ENCODE data around the gene PDPN.
"Not testable (repeated sequence)": the region's sequence is repeated elsewhere in the genome, so short reads cannot be mapped to it uniquely, and the experiment has no call there.

Gene PDPN

GRCh38 chr1:13560541-13560940 is 23.1 kb upstream of the PDPN start:
- Mint-ChIP-seq H3K4me3 (no peak overlapping the region), H3K9me3 (no peaks in the 10 kb centered on the region)

DNA sequence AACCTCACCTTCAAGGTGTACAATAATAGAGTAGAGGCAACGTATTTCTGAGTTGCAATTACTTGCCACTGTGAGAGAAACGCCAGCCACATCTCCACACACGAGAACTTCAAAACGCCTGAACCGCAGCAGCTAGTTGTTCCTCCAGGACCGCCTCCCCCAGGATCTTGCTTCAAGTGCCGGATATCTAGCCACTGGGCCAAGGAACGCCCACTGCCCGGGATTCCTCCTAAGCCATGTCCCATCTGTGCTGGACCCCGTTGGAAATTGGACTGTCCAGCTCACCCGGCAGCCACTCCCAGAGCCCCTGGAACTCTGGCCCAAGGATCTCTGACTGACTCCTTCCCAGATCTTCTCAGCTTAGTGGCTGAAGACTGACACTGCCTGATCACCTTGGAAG is 20.7 kb upstream of the PDPN start:
- H3K27me3 Mint-ChIP-seq = peaks cover 16% of the 10 kb centered on the region
- H3K36me3 Mint-ChIP-seq, H3K4me3 Mint-ChIP-seq, H3K4me1 Mint-ChIP-seq, H3K27ac Mint-ChIP-seq, H3K9me3 Mint-ChIP-seq, ATAC-seq: not testable (repeated sequence)

More at GRCh38 chr1:13560541-13560940, 23.1 kb upstream of the PDPN start:
- no peak for ATAC-seq
- no peak overlapping the region for H3K27ac Mint-ChIP-seq
- H3K36me3 Mint-ChIP-seq = no peaks in the 10 kb centered on the region
- no peaks in the 10 kb centered on the region for H3K4me1 Mint-ChIP-seq
- H3K27me3 Mint-ChIP-seq = peaks cover 22% of the 10 kb centered on the region

DNA sequence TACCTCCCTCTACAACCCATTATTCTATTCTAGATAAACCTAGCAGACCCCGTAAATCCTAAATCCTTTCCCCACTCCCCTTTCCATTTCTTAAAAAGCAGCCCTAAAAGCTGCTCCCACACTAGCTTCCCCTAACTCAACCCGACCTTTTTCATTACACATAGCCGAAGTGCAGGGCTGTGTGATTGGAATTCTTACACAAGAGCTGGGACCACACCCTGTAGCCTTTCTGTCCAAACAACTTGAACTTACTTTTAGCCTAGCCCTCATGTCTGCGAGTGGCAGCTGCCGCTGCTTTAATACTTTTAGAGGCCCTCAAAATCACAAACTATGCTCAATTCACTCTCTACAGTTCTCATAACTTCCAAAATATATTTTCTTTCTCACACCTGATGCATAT is 19.6 kb upstream of the PDPN start:
- Mint-ChIP-seq H3K4me1 (no peaks in the 10 kb centered on the region), H3K4me3 (no peak overlapping the region), H3K36me3 (no peaks in the 10 kb centered on the region), H3K27me3 (peaks cover 16% of the 10 kb centered on the region), H3K27ac (no peak overlapping the region), H3K9me3 (no peaks in the 10 kb centered on the region)
- no peak for ATAC-seq

DNA sequence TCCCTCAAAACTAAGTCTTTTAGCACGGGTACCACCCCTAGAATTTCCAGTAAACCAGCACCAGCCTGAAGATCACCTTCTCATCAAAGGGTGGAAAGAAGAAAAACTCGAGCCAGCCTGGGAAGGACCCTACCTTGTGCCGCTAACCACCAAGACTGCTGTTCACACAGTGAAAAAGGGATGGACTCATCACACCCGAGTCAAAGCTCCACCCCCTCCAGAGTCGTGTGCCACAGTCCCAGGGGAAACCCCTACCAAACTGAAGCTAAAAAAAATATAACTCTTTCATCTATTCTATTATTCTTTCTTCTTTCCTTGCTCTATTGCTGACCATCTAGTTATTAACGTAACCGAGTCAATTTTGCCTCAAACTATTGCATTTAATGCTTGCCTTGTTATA is 13.2 kb upstream of the PDPN start:
- H3K36me3 Mint-ChIP-seq, H3K4me3 Mint-ChIP-seq, ATAC-seq, H3K9me3 Mint-ChIP-seq, H3K27ac Mint-ChIP-seq, H3K4me1 Mint-ChIP-seq: not testable (repeated sequence)
- H3K27me3 Mint-ChIP-seq = peaks cover 30% of the 10 kb centered on the region

DNA sequence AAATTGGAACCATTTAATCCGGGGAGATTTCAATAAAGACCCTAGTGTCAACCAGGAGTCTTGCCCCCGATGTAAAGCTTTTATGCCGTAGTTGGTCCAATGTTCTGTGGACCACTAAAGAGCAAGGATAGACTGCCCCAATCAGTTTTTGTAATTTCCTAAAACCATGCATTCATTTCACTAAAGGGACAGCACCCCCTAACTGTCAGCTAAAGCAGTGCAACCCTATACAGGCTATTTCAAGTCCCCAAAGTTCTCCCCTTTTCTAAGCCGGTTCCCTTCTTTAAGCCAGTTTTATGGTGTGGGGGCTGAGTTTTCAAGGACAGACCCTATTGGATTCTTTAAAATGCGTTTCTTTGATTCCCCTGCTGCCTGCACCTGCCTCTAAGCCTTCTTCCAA is 12.7 kb upstream of the PDPN start:
- Mint-ChIP-seq H3K4me1 (no peaks in the 10 kb centered on the region), H3K27ac (no peak overlapping the region), H3K9me3 (no peaks in the 10 kb centered on the region), H3K4me3 (no peak overlapping the region), H3K36me3 (no peaks in the 10 kb centered on the region), H3K27me3 (peaks cover 35% of the 10 kb centered on the region)
- no peak for ATAC-seq

DNA sequence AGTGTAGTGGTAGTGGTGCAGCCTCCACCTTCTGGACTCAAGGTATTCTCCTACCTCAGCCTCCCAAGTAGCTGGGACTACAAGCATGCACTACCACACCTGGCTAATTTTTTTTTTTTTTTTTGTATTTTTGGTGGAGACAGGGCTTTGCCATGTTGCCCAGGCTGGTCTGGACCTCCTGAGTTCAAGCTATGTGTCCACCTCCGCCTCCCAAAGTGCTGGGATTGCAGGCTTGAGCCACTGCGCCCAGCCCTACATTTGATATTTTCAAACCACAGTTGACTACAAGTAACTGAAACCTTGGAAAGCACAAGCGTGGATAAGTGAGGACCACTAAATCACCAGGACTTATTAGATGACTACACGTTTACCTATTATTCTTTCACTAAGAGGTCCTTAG is 10.0 kb upstream of the PDPN start:
- peaks cover 57% of the 10 kb centered on the region for H3K27me3 Mint-ChIP-seq
- no peak for ATAC-seq
- no peak overlapping the region for H3K4me3 Mint-ChIP-seq
- no peak overlapping the region for H3K27ac Mint-ChIP-seq
- no peaks in the 10 kb centered on the region for H3K36me3 Mint-ChIP-seq
- H3K9me3 Mint-ChIP-seq = no peaks in the 10 kb centered on the region
- H3K4me1 Mint-ChIP-seq = no peaks in the 10 kb centered on the region

DNA sequence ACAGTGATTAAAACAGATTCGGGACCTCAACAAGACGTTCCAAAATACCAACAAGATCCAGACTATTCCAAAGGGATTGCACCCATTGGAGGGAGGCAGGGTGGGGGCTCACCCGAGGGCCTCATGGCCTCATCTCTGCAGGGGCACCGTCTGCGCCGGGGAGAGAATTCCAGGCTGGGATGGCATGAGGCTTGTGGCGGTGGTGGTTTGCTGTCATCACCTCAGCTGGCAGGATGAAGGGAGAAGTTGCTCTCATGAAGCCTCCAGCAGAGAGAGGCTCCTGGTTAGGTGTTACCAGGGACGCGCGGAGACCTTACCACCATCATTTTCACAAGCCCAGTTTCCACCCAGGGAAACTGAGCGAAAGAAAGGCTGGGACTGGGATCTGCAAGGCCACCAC is 6.7 kb upstream of the PDPN start:
- no peak for ATAC-seq
- peaks cover 56% of the 10 kb centered on the region for H3K27me3 Mint-ChIP-seq
- no peaks in the 10 kb centered on the region for H3K36me3 Mint-ChIP-seq
- no peaks in the 10 kb centered on the region for H3K4me1 Mint-ChIP-seq
- H3K9me3 Mint-ChIP-seq = no peaks in the 10 kb centered on the region
- no peak overlapping the region for H3K27ac Mint-ChIP-seq
- H3K4me3 Mint-ChIP-seq = no peak overlapping the region

- Mint-ChIP-seq H3K4me1 (no peaks in the 10 kb centered on the region), H3K9me3 (no peaks in the 10 kb centered on the region), H3K27ac (no peak overlapping the region), H3K4me3 (no peak overlapping the region), H3K27me3 (peaks cover 58% of the 10 kb centered on the region), H3K36me3 (no peaks in the 10 kb centered on the region)
- ATAC-seq = no peak
These were observed 5.8 kb upstream of the PDPN start for GRCh38 chr1:13577846-13578245.

DNA sequence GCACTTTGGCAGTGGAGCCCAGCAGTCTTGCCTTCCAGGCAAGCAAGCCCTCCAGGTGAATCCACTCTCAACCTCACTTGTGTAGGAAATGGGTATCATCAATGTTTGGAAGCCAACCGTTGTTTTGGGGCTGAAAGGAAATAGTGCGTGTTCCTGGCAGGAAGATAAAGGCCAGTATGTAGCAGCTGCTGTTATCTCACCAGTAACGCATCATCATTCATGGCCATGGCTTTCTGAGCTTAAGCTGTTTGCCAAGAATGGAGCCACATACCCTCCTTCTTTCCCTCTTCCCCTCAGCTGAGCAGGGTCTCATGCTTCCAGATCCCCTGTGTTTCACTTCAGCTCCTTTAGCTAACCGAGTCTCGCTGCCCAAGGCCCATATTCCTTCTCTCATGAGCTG is 2.2 kb upstream of the PDPN start:
- no peaks in the 10 kb centered on the region for H3K36me3 Mint-ChIP-seq
- no peak for ATAC-seq
- peaks cover 71% of the 10 kb centered on the region for H3K27me3 Mint-ChIP-seq
- H3K4me3 Mint-ChIP-seq = no peak overlapping the region
- no peaks in the 10 kb centered on the region for H3K9me3 Mint-ChIP-seq
- H3K27ac Mint-ChIP-seq = no peak overlapping the region
- H3K4me1 Mint-ChIP-seq = peaks cover 4% of the 10 kb centered on the region

GRCh38 chr1:13582713-13583443 is 754 bp upstream of the PDPN start:
- H3K4me3 Mint-ChIP-seq = no peak overlapping the region
- no peaks in the 10 kb centered on the region for H3K9me3 Mint-ChIP-seq
- no peak for ATAC-seq
- H3K36me3 Mint-ChIP-seq = no peaks in the 10 kb centered on the region
- peaks cover 67% of the 10 kb centered on the region for H3K27me3 Mint-ChIP-seq
- no peak overlapping the region for H3K27ac Mint-ChIP-seq
- peaks cover 4% of the 10 kb centered on the region for H3K4me1 Mint-ChIP-seq

- H3K27ac Mint-ChIP-seq = no peak overlapping the region
- peak; percentile 34 for ATAC-seq
- H3K36me3 Mint-ChIP-seq = no peaks in the 10 kb centered on the region
- peaks cover 4% of the 10 kb centered on the region for H3K4me1 Mint-ChIP-seq
- H3K9me3 Mint-ChIP-seq = no peaks in the 10 kb centered on the region
- H3K27me3 Mint-ChIP-seq = peaks cover 65% of the 10 kb centered on the region
- no peak overlapping the region for H3K4me3 Mint-ChIP-seq
These were observed 547 bp downstream of the PDPN start for GRCh38 chr1:13583966-13584791.

DNA sequence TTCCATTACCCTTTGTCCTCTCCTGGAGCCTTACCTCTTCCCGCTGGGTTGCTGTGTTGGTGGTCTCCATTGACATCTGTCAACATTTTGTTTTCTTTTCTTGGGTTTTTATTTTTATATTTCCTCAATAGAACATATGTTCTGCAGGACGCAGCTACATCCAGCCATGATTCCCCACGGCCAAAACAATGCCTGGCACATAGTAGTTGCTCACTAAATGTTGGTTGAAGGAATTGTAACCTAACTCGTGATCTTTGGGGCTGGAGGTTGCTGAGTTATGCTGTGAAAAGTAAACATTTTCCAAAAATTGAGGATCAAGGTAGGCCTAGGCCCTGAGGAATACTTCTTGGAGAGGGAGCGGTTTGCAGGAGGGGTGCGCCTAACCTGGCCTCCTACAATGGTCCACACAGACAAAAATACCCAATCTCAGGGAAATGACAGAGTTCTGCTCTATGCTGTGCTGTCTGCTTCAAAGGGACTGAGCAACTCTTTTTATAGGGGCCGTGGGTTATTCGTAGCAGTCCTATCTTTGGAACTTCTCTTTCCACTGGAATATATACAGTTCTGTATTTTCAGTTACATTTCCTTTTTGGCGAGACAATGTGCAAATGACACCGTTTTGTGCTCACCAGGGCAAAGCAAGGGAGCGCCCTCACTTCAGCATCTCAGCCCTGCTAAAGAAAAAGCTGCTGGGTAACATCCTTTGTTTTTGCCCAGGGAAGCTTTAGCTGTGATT is 1.4 kb downstream of the PDPN start:
- Mint-ChIP-seq H3K9me3 (no peaks in the 10 kb centered on the region), H3K27me3 (peaks cover 70% of the 10 kb centered on the region), H3K4me1 (peaks cover 4% of the 10 kb centered on the region), H3K27ac (no peak overlapping the region), H3K36me3 (no peaks in the 10 kb centered on the region), H3K4me3 (no peak overlapping the region)
- no peak for ATAC-seq

GRCh38 chr1:13585612-13585991 is 2.0 kb downstream of the PDPN start:
- Mint-ChIP-seq H3K4me3 (no peak overlapping the region), H3K36me3 (no peaks in the 10 kb centered on the region), H3K4me1 (peaks cover 4% of the 10 kb centered on the region), H3K27ac (no peak overlapping the region), H3K9me3 (no peaks in the 10 kb centered on the region), H3K27me3 (peaks cover 75% of the 10 kb centered on the region)
- no peak for ATAC-seq

- peaks cover 4% of the 10 kb centered on the region for H3K4me1 Mint-ChIP-seq
- H3K27ac Mint-ChIP-seq = no peak overlapping the region
- no peaks in the 10 kb centered on the region for H3K36me3 Mint-ChIP-seq
- H3K9me3 Mint-ChIP-seq = no peaks in the 10 kb centered on the region
- no peak for ATAC-seq
- peaks cover 76% of the 10 kb centered on the region for H3K27me3 Mint-ChIP-seq
- H3K4me3 Mint-ChIP-seq = no peak overlapping the region
These were observed 2.4 kb downstream of the PDPN start for GRCh38 chr1:13586001-13586400.

DNA sequence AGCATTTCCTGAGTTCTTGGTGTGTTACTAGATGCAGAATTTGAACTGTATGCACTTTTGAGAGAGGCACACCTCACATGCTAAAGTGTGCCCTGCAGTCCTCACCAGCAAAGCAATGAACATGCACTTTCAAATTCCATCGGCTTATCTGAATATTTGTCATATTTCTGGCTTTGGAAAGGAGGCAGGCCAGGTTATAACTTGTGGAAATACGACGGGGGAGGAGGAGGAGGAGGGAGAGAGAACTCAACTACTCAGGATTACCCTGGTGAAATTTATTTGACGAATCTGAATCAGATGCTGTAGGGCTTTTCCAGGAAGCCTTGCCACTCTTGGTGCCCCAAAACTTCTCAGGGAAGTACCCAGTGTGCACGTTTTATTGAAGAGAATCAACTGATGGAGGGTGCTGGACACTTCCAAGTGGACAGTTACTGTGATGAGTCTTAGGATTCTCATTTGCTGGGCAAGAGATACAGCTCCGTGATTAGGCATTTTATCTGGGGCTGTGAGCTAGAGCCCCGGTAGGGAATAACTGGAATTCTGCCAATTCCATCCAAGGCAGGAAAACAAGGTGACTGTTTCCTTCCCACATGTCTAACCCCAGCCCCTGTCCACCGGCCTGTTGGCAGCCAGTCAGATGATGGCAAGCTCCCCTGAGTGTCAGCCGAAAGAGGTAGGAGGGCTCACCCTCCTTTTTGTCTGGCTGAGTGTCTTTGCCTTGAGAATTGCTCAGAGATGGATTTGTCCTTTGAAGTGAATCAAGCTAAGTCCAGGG is 3.8 kb downstream of the PDPN start:
- Mint-ChIP-seq H3K27ac (no peak overlapping the region), H3K4me3 (no peak overlapping the region), H3K36me3 (no peaks in the 10 kb centered on the region), H3K4me1 (peaks cover 4% of the 10 kb centered on the region), H3K9me3 (no peaks in the 10 kb centered on the region), H3K27me3 (peaks cover 64% of the 10 kb centered on the region)
- ATAC-seq = no peak

Measured in stimulated activated memory B cell treated with anti-CD40 and anti-IgM and Interleukin-4, amounts not matched to agents 10 μg/mL and 1 μg/mL and 100 μg/mL, for 72 hours (primary cell).